ENCODE results near the gene CSNK1G1.

CSNK1G1 gene

GRCh38 chr15:64152507-64153387 lies 203.2 kb downstream of the CSNK1G1 start:
- peaks cover 42% of the 10 kb centered on the region for H4K20me1 ChIP-seq
- H3K4me1 ChIP-seq: peaks cover 62% of the 10 kb centered on the region
- H3K36me3 ChIP-seq: peaks cover 42% of the 10 kb centered on the region
- H3K4me2 ChIP-seq: peak overlapping the region; percentile 97
- no peaks in the 10 kb centered on the region for H3K27me3 ChIP-seq
- H3K27ac ChIP-seq: peak overlapping the region; percentile 98
- no peak for TF ChIP-seq Cebpa-rat (IDR thresholded peaks at IDR 0.05)
- peak overlapping the region; percentile 97 for H3K9ac ChIP-seq
- peak overlapping the region; percentile 95 for H3K4me3 ChIP-seq
- H3K9me3 ChIP-seq: no peaks in the 10 kb centered on the region

- H3K27me3 ChIP-seq: no peaks in the 10 kb centered on the region
- peak within 1 kb of the TSS; percentile 97 for H3K4me2 ChIP-seq
- H3K9ac ChIP-seq: peak within 1 kb of the TSS; percentile 97
- peaks cover 33% of the 10 kb centered on the region for H3K36me3 ChIP-seq
- H4K20me1 ChIP-seq: peaks cover 34% of the 10 kb centered on the region
- H3K9me3 ChIP-seq: no peaks in the 10 kb centered on the region
- peak within 1 kb of the TSS; percentile 95 for H3K4me3 ChIP-seq
- peak within 1 kb of the TSS; percentile 98 for H3K27ac ChIP-seq
- TF ChIP-seq Cebpa-rat (IDR thresholded peaks at IDR 0.05): no peak
- peaks cover 54% of the 10 kb centered on the region for H3K4me1 ChIP-seq
These were observed 204.1 kb downstream of the CSNK1G1 start, which contains the start of gene SNX22 for GRCh38 chr15:64151727-64152506. SNX22 (plus strand) TSS chr15:64151731; CDS start chr15:64151776, 45 bp downstream.

DNA sequence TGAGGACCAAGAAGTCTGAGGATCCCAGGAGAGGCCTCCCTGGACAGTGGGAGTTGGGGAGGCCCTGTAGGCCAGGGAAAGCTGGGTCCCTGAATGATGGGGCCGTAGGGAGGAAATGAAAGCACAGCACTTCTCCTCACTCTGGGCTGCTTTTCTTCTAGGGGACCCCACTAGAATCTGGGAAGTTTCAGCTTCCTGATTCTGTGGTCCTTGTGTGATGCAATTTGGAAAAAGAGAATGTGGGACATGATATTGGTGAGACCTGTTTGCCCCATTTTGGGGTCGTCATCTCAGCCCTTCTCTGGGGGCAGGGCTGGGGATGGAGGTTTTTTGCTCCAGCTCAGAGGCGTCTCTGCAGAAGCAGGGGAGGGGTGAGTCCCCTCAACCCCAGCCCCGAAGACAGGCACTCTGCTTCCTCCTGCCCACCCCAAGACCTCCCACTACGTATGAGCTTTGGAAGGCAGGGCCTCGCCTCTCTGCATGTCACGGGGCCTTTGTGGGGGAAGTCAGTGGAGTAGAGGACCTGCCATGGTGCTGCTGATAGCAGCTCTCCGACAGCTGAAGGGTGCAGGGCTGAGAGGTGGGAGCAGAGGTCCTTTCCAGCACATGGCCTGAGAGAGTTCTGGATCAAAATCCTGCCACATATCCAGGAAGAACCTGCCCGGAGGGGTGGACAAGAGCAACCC lies 205.9 kb downstream of the CSNK1G1 start:
- H3K4me3 ChIP-seq: no peak overlapping the region
- no peaks in the 10 kb centered on the region for H3K27me3 ChIP-seq
- peaks cover 15% of the 10 kb centered on the region for H4K20me1 ChIP-seq
- peaks cover 25% of the 10 kb centered on the region for H3K36me3 ChIP-seq
- no peak overlapping the region for H3K9ac ChIP-seq
- peak overlapping the region; percentile 11 for H3K4me2 ChIP-seq
- H3K4me1 ChIP-seq: peaks cover 51% of the 10 kb centered on the region
- TF ChIP-seq Cebpa-rat (IDR thresholded peaks at IDR 0.05): no peak
- no peaks in the 10 kb centered on the region for H3K9me3 ChIP-seq
- H3K27ac ChIP-seq: no peak overlapping the region

GRCh38 chr15:64149424-64149823 lies 206.5 kb downstream of the CSNK1G1 start:
- Histone ChIP-seq H3K27ac (no peak overlapping the region), H3K9ac (no peak overlapping the region)
- TF ChIP-seq Cebpa-rat (IDR thresholded peaks at IDR 0.05): no peak

DNA sequence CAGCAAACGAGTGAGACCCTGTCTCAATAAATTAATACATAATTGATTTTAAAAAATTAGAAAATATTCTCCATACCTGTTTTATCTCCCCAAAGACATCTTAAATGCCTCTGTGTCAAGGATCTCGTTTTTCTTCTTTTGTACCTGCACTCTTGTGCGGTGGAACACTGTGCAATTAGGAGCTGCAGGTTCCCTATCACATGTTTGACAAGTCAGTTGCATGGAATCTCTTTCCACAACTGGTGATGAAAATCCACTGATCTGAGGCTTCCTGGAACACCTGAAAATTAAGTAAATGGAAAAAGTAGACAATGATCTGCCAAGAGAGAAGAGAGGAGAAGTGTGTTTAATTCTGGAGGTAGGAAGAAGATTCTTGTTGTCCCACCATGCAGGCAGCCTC lies 207.4 kb downstream of the CSNK1G1 start:
- Histone ChIP-seq H3K27me3 (no peaks in the 10 kb centered on the region), H3K9ac (no peak overlapping the region), H3K36me3 (peaks cover 11% of the 10 kb centered on the region), H4K20me1 (peaks cover under 1% of the 10 kb centered on the region), H3K4me3 (no peak overlapping the region), H3K4me2 (no peak overlapping the region), H3K9me3 (no peaks in the 10 kb centered on the region), H3K27ac (no peak overlapping the region), H3K4me1 (peaks cover 51% of the 10 kb centered on the region)
- TF ChIP-seq Cebpa-rat (IDR thresholded peaks at IDR 0.05): no peak

More at GRCh38 chr15:64149424-64149823, 206.5 kb downstream of the CSNK1G1 start:
- H3K4me3 ChIP-seq: no peak overlapping the region
- H3K4me2 ChIP-seq: peak overlapping the region; percentile 11
- no peaks in the 10 kb centered on the region for H3K9me3 ChIP-seq
- peaks cover 9% of the 10 kb centered on the region for H4K20me1 ChIP-seq
- no peaks in the 10 kb centered on the region for H3K27me3 ChIP-seq
- H3K4me1 ChIP-seq: peaks cover 53% of the 10 kb centered on the region
- H3K36me3 ChIP-seq: peaks cover 19% of the 10 kb centered on the region

DNA sequence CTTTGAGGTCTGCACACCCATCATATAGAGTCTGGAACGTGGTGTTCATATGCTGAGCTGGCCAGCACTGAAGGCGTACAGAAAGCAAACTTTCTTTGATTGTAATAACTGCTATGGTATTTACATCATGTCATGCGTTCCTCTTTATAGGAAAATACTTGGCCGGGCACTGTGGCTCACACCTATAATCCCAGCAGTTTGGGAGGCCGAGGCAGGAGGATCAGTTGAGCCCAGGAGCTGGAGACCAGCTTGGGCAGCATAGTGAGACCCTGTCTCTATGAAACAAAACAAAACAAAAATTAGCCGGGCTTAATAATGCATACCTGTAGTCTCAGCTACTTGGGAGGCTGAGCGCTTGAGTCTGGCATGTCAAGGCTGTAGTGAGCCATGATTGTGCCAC lies 207.8 kb downstream of the CSNK1G1 start:
- Histone ChIP-seq H3K27me3 (no peaks in the 10 kb centered on the region), H4K20me1 (no peaks in the 10 kb centered on the region), H3K9me3 (no peaks in the 10 kb centered on the region), H3K9ac (no peak overlapping the region), H3K4me3 (no peak overlapping the region), H3K4me1 (peaks cover 53% of the 10 kb centered on the region), H3K4me2 (no peak overlapping the region), H3K27ac (no peak overlapping the region), H3K36me3 (peaks cover 15% of the 10 kb centered on the region)
- TF ChIP-seq Cebpa-rat (IDR thresholded peaks at IDR 0.05): no peak

DNA sequence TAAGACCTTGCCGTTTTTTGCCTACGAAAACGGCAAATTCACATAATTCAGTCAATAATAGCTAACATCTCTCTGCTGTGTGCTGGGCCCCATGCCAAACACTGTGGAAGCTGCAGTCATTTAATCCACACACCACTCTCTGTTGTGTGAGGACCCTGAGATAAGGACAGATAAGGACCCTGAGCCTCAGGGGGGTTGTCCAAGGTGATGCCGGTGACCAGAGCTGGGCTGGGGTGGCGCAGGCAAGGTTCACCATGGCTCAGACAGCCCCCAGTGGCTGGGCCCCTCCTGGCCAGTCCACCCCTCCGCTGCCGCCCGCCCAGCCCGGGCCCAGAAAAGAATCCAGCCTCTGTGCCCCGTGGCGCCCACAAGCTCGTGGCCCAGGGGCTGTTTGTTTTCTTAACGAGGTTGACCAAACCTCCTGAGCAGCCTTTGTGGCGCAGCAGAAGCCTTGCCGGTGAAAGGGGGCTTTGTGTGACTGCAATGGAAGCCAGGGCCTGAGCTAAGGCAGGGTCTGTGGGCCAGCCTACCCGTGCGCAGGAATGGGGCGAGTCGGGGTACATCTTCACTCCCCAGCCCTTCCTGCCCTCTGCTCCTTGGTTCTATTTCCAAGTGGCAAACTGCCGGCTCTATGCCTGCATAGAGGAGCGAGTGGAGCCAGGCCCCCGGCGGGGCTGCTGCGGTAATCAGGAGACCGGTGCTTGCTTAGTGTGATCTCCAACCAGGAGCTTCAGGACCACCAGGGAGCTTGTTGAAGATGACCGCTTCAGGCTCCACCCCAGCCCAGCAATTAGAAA lies 208.9 kb downstream of the CSNK1G1 start:
- Histone ChIP-seq H3K36me3 (peaks cover 26% of the 10 kb centered on the region), H3K27me3 (no peaks in the 10 kb centered on the region), H3K27ac (no peak overlapping the region), H3K4me1 (peaks cover 53% of the 10 kb centered on the region), H3K4me3 (no peak overlapping the region), H3K4me2 (no peak overlapping the region), H3K9me3 (no peaks in the 10 kb centered on the region), H3K9ac (no peak overlapping the region), H4K20me1 (no peaks in the 10 kb centered on the region)
- no peak for TF ChIP-seq Cebpa-rat (IDR thresholded peaks at IDR 0.05)

GRCh38 chr15:64146520-64146884 lies 209.5 kb downstream of the CSNK1G1 start:
- H3K27me3 ChIP-seq: no peaks in the 10 kb centered on the region
- H3K9me3 ChIP-seq: no peaks in the 10 kb centered on the region
- no peak overlapping the region for H3K4me2 ChIP-seq
- H3K36me3 ChIP-seq: peaks cover 32% of the 10 kb centered on the region
- no peak overlapping the region for H3K9ac ChIP-seq
- H4K20me1 ChIP-seq: no peaks in the 10 kb centered on the region
- no peak overlapping the region for H3K4me3 ChIP-seq
- TF ChIP-seq Cebpa-rat (IDR thresholded peaks at IDR 0.05): no peak
- H3K27ac ChIP-seq: no peak overlapping the region
- peaks cover 53% of the 10 kb centered on the region for H3K4me1 ChIP-seq

DNA sequence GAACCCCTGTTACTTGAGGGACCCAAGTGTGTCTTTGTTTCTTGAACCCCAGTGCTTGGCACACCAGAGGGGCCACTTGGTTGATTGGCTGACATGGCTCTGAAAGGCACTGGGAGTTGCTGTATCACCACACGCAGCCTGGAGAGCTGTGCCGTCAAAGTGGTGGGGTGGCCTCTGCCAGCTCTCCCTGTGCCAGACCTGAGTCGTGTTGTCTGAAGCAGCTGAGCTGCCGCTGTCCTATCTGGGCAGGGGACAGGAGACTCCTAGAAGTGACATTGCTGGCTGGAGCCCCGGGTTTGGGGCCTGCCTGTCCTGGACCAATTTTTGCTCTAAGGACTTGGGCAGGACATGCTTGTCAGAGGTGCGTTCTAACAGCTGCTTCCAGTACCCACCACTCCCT lies 209.9 kb downstream of the CSNK1G1 start:
- Histone ChIP-seq H4K20me1 (no peaks in the 10 kb centered on the region), H3K9ac (no peak overlapping the region)
- TF ChIP-seq Cebpa-rat (IDR thresholded peaks at IDR 0.05): no peak

More for the DNA sequence above, 209.9 kb downstream of the CSNK1G1 start:
- peaks cover 37% of the 10 kb centered on the region for H3K36me3 ChIP-seq
- no peaks in the 10 kb centered on the region for H3K27me3 ChIP-seq
- H3K4me2 ChIP-seq: peak overlapping the region; percentile 13; the same call in 1 of the 2 replicates
- no peak overlapping the region for H3K27ac ChIP-seq
- H3K4me3 ChIP-seq: no peak overlapping the region
- H3K4me1 ChIP-seq: peaks cover 50% of the 10 kb centered on the region
- H3K9me3 ChIP-seq: no peaks in the 10 kb centered on the region

Measured in BLaER1 (cell line).